OCI-M2 (cell line): Measurements from ENCODE around the gene SLC22A2.

Experiments used
- DNase-seq: peaks from one replicate; lab custom pipeline; 2025; ENCODE audit not compliant: unreplicated experiment; lab: John Stamatoyannopoulos, UW

SLC22A2 gene

DNA sequence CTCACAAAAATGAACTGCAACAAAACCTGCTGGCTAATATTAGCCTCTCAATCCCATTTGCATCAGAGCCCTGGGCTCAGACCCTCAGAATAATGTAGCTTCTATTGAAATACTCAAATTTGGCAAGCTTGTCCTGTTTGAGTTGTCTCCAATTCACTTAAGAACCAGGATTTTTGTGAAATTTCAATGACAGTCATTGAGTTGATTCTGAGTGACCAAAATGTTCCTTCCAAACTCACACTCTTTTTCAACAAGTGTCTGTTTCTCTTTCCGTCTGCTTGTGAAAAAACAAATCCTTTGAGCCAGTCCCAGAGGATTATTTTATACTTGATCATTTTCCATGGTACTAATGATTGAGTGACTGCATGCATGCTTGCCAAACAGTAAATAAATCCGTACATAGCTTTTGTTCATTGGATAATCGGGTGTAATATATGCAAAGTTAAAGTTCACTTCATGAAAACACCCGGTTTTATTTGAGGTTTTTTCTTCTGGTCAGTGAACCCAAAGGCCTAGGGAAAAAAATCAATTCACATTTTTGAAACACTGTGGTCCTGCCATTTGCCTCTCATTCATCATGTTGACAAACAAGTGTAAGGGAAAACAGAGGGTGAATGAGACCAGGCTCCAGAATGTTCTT, 16.4 kb upstream of the SLC22A2 start:
- DNase-seq, result no peak

DNA sequence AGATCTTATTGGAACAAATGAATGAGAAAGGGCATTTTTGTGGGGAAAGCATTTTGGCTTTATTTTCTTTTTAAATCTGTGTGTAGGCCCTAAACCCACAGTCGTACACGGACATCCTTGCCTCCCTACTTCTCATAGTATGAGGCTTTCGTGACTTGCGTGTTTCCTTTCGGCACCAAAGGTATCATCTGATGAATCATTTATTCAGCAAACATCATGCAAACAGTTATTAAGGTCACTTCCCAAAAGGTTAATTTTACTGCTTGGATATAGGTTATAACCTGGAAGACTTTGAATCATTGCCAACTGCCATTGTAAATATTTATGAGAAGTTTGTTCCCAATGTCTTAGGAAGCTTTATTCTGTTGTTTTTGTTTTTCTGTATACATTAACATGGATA, 15.1 kb upstream of the SLC22A2 start:
- DNase-seq, result no peak

DNA sequence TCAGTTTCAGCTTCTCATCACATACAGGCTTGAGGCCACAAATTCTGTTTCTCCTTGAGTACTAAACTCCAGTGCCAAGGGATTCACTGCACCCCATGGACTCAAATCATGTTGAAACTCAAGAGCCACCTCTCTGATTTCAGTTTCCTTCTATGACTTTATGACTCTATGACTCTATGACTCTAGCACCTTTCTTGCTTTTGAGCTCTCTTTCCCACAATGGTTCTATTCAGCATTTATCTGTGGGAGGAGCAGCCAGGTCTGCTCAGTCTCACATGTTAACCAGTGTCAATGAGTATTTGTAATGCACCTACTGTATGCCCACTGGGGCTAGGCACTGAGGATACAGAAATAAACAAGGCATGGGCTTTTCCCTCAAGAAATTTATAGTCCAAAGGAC, 14.6 kb upstream of the SLC22A2 start:
- no peak for DNase-seq

DNA sequence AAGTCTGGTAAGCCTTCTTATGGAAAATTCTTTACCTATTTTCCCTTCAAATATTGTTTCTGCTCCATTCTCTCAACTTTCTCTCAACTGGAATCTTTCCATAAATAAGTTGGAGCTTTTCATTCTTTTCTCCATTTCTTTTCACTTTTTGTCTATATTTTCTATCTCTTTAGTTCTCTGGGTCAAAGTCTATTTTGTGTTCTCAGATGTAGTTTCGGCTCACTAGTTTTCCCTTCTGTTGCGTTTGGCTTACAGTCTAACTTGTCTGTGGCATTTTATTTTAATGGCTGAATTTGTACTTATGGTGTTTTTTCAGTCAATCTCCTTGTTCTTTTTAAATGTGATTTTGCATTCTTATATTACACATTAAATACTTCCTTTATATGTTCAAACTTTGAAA, 14.1 kb upstream of the SLC22A2 start:
- no peak for DNase-seq

DNA sequence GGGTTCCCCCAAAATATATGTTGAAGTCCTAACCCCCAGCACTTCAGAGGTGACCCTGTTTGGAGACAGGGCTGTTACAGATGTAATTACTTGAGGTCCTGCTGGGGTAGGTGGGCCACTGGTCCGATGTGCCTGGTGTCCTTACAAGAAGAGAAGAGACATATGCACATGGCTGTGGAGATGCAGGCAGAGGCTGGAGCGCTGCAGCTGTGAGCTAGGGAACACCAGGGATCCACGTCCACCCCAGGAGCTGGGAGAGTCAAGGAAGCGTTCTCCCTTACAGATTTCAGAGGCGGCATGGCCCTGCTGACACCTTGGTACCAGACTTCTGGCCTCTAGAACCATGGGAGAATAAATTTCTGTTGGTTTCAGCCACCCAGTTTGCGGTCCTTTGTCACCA, 11.7 kb upstream of the SLC22A2 start:
- DNase-seq, result no peak

DNA sequence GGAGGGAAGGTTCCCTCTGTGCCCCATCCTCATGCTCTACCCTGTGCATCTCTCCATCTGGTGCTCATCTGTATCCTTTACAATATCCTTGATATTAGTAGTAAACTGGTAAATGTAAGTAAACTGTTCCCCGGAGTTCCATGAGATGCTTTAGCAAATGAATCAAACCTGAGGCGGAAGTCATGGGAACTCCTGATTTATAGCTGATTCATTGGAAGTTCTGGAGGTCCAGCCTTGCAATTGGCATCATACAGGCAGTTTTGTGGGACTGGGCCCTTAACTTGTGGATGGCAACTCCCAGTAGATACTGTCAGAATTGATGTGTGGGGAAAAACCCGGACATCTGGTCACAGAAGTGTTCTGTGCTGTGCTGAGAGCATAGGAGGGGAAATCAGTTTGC, 11.2 kb upstream of the SLC22A2 start:
- no peak for DNase-seq

DNA sequence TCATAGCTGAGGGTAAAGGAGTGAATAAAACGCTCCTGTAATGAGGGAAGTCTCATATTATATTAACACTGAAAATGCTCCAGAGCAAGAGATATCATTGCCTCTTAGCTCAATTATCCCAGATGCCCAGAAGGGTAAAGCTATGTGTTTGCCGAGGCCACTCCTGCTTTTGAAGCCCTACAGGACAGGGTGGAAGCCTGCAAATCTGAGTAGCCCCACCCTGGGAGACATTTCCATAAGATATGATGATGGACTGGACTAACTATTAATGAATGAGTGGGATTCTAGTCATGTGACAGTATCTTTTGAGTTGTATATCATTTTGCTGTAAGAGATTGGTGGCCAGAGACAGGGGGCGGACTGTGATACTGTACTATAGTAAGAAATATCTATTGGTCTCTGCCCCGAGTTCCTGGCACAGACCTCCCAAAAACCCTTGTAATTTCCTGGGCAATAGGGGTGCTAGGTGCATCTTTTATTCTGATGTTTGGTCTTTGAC, 10.5 kb upstream of the SLC22A2 start:
- no peak for DNase-seq

DNA sequence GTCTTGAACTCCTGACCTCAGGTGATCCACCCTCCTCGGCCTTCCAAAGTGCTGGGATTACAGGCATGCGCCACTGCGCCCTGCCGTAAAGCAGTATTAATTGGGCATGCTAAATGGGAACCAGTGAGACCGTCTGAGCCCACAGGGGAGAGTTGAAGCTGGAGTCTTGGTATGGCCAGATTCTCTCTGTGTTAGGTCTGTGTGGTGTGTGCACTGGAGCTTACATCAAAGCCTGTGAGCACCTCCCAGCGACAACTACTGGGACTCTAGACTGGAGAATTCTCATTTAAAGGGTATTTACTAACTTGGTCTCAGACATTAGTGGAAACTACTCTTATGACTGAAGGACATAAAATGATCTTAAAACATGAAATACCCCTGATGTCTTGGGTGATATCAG, 8.5 kb upstream of the SLC22A2 start:
- no peak for DNase-seq

DNA sequence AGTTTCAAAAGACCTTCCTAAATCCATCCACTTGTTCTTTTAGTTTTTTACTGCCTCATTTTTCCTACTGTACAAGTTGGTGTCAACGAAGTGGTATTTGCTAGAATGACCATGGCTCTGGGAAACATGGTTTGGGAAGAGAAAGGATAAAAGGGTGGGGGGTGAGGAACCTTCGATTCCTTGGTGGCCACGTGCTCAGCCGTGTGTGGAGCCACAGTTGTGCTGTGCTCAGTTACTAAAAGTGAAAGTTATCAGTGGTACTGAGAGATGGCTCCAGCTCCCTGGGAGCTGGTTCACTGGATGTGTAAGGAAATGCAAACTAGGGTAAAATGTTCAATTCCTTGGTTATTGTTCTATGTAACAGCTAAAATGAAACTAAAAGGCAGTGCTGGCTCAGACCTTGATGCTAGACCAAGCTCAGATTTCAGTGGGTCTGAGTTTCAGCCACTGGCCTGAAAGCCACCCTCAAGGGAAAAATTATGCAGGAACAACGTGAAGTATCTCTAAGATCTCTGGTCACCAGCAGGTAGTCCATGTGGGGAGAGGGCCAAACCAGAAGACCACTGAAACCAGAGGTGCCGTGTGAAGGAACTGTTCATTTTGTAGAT, 7.4 kb upstream of the SLC22A2 start:
- DNase-seq, result no peak

DNA sequence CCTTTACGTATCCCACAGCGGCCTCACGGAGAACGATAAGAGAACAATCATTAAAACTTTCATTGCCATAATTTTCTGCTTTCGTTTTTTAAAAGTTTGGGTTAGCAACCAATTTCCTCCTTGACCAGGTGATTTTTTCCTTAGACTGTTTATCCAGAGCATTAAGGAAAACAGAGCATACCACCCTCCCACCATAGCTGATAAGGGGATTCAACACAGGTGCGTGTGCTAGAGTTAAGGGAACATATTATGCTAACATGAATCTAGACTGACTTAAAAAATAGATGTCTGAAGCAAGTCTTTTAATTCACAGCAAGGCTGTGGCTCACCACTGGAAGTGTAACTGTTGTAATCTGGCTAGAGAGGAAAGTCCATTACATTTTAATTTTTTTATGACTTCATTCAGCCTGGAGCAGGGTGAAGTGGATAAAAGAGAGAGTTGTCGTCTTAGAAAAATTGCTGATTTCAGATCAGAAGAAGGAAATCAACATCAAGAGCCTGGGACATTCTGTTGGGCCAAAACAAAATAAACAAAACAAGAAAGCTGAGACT, 5.5 kb upstream of the SLC22A2 start:
- no peak for DNase-seq

DNA sequence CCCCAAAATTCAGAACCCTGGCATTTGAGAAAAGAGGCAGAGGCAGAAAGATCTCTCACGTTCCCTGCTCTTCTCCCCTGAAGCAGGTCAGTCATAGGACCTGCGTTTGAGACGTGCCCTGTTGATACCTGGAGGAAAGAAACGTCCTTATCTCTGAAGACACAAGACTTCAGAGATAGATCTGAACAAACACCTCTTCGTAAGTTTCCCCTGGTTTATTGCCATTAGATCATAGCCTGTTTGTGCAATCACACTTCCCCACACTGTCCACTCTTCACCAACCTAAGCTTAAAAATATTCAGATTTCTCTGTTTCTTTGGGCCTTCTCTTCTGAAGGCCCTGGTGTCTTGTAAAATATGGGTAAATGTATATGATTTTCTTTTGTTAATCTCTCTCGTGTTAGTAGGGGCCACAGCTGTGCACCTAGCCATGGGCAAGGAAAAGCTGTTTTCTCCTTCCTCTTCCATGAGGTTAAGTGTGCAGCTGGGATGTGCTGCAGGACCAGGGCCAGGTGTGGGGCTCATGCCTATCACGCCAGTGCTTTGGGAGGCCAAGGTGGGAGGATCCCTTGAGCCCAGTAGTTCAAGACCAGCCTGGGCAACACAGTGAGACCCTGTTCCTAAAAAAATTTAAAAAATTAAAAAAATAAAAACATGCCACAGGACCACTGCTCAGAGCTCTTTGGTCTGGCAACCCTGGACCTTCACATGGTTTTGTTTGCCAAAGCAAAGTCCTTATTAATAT, 4.7 kb upstream of the SLC22A2 start:
- DNase-seq, result no peak

DNA sequence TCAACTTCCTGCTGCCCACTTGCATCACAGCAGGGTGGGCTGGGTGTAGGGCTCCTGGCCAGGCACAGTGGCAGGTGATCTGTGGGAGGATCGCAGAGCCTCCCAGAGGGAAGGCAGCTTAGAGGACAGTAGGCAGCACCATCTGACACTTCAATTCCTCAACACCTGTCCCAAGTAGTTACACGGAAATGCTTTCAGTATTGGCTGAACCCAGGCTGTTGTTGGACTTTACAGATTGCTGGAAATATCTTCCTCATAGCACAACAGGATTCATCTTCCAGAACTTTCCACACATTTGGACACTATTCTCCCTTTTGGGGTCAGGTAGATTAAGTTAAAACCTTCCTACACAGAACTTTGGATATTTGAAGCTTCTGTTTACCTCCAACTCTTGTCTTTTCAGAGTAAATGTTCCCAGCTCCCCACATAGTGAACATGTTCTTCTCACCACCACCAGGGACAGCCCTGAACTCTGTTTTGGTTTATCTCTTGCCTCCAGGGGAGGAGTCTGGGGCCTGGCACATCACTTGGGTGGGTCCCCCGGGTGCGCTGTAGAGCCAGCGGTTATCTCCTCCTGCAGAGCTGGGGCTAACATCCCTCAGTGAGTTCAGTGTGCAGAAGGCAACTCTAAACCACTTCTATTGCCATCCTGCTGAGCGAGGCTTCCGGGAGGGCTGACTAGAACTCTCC, 3.5 kb upstream of the SLC22A2 start:
- DNase-seq, result no peak

DNA sequence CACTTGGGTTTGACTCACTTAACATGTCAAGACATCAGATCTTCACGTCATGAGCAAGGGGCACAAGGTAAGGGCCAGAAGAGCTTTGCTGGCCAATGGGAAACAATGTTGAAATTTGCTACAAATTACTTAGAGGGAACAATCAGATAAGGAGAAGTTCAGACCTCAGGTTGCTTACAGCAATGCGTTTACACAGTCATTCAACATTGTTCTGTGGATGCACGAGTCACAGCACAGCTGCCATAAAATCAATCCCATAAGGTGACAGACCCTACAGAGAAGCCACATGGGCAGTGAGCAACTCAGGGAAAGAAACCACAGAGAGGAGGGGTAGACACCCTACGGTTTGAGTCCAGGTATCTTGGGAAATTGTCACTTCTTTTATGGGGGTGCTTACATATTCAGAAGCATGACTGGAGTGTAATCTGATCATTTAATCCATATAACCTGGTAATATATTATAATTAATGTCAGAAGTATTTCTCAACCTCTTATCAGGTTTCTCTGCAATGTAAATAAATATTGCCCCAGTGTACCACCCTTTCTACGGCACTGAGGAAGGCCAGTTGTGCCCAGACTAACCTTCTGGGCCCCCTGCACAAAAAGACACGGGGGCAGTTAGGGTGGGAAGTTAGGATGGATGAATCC, 2.3 kb upstream of the SLC22A2 start:
- no peak for DNase-seq

DNA sequence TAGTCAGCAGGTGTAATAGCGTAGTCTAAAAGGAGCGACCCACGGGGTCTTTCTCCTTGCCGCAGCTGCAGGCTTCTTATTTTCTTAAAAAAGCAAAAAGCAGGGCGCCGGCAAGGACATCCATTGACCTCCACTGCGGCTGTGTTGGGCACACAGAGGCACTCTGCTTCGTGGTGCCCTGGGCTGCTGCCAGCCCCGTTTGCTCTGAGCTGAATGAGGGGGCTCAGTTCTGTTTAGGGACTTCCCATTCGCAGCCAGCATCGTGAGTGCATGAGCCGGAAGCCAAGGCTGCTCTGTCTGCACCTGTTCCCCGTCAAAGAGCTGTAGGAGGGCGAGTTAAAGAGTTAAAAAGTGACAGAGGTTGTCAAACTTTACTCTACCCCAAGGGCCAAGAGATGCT, 1.7 kb upstream of the SLC22A2 start:
- DNase-seq, result no peak

DNA sequence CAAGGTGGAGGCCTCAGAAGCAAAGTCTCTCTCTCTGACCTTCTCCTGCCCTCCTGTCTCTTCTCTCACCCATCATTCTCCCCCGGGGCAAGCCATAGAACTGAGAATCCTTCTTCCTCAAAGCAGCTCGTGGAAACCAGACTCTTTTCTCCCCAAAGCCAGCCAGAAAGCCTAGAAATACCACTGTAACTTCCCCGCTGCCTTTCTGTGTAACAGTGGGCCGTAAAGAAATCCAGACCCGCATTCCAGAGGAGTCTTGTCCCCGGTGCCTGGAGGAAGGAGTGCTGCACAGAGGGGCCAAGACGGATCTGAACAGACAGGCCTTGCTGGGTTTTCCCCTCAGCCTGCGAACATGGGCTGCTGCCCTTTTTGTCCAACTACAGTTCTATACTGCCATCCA, 977 bp upstream of the SLC22A2 start:
- no peak for DNase-seq

DNA sequence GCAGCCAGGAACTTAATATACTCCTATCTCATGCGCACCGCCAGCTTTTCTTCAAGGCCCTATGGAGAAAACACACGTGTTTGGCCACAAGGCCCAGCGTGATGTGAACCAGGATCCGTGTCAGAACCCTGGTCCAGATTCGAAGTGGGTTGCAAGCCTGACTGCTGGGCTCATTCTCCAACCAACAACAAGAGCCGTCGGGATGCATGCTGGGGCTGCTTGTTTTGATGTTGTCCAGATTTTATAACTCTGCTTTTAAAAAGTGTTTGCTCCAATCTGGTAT, 463 bp upstream of the SLC22A2 start:
- no peak for DNase-seq

DNA sequence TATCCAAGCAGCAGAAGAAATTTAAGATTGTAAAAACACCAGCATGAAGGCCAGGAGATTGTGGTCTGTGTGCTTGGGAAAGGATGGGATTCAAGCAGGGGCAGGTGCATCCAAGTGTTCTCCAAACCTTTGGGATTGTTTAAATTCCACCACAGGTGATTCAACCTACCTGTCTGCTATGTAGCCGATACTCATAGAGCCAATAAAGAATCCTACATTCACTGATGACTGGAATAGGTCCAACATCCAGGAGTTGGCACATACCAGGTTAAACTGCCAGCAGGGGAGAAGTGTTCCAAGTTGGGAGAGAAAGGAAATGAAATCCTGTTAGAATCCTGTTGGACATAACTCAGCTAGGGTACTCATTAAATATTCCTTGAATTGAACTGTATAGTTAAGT, 2.2 kb downstream of the SLC22A2 start:
- DNase-seq, result no peak

DNA sequence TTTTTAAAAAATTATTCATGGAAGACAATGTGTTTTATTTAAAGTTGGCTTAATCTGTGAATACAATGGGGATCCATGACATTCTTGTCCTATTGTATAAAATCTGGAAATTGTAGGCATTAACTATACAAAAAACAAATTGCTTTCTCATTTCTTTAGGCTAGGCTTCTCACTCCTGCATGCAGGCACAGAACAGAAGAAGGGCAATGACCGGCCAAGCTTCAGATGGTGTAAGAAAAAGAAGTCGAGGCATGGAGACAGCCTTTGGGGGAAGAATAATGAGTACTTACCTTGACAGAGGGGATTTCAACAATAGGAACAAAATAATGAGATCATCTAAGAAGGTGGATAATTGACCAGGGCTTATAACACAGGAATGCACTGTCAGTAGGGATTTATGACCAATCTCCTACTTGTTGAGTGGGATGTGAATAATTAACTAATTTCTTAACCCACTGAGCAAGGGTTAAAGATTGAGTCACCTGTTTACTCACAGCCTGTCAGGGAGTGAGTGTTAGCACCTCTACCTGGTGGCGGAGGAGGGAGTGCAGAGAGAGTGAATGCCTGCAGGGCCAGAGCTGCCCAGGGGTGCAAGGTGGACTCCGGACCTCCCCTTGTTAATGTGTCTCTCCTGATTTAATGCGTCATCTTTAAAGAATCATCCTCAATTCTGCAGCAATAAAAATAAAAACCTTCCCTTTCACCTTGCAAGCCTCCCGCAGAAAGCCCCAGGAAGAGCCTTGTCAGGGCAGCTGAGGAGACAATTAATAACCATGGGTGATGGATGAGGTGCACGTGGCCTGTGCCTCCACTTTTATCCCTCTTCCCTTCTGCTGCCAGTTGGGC, 3.9 kb downstream of the SLC22A2 start:
- DNase-seq, result no peak

DNA sequence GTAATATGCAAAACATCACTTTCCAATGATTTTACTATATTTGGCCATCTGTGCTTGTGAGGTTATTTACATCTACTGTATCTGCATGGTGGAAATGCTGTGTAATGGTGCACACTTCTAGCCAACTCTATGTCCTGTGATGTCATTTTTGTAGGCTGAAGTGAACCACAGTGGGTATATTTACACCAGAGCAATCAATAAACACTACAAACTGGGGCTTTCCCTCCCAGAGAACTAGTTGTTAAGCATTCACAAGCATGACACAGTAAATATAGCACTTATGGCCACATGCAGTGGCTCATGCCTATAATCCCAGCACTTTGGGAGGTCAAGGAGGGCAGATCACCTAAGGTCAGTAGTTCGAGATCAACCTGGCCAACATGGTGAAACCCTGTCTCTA, 4.9 kb downstream of the SLC22A2 start:
- DNase-seq, result no peak

DNA sequence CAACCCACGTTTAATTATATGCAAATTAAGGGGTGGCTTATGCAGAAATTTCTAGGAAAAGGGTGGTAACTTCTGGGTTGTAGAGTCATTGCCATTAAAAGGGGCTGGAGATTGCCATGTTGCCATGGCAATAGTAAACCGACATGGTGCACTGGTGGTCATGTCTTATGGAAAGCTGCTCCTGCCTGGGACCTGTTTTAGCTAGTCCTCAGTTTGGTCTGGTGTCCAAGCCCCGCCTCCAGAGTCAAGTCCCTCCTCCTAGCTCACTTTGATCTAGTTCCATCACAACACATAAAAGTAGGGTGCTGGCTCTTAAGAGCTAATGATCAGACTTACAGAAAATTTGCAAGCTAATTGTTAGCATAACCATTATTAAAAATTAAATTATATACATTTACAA, 5.3 kb downstream of the SLC22A2 start:
- no peak for DNase-seq
